Large intestine (tissue), 3 donors: Measurements from ENCODE around the gene TMEM187. TPM values are rescaled to one million over a fixed set of nuclear protein-coding genes. Genes with fewer than 3 reads are reported as not detected.

Experiments
- DNase-seq, 2 donors: peaks; one replicate each; pipeline versions ENCODE4 v3.0.0 to v3.0.0-alpha.2; 2013
- H3K27ac ChIP-seq: one replicate; pipeline ENCODE4 v1.5.1; 2013; ENCODE audit warnings: low read length
- H3K27me3 ChIP-seq: 2 replicates; pipeline ENCODE4 v1.6.1; 2013; ENCODE audit warnings: low read length; ENCODE audit not compliant: control insufficient read depth, insufficient read depth
- H3K36me3 ChIP-seq: 2 replicates; pipeline ENCODE4 v1.6.1; 2013; ENCODE audit warnings: low read length; ENCODE audit not compliant: control insufficient read depth, insufficient read depth
- H3K4me1 ChIP-seq: one replicate; pipeline ENCODE4 v1.6.1; 2013; ENCODE audit warnings: low read length; ENCODE audit not compliant: control insufficient read depth, insufficient read depth
- H3K4me3 ChIP-seq: one replicate; pipeline ENCODE4 v1.5.1; 2013; ENCODE audit warnings: low read length
- H3K9me3 ChIP-seq: one replicate; pipeline ENCODE4 v1.6.1; 2013; ENCODE audit warnings: mild to moderate bottlenecking, low read depth, low read length, moderate library complexity; ENCODE audit not compliant: control insufficient read depth
- WGBS: methylation state at CpG from one replicate; pipeline ENCODE4 v1.1.5; 2013; ENCODE audit warnings: low lambda C conversion rate; ENCODE audit not compliant: insufficient coverage; 5-methylcytosine and 5-hydroxymethylcytosine counted together
- polyA plus RNA-seq: library from polyadenylated mRNA; unstranded; fragments of 120-200 nt; gene quantifications from one replicate; pipeline ENCODE4 v1.2.1, GENCODE V29; 2013

TMEM187 gene
- polyA plus RNA-seq, 1 donor, result 4.9 TPM

DNA sequence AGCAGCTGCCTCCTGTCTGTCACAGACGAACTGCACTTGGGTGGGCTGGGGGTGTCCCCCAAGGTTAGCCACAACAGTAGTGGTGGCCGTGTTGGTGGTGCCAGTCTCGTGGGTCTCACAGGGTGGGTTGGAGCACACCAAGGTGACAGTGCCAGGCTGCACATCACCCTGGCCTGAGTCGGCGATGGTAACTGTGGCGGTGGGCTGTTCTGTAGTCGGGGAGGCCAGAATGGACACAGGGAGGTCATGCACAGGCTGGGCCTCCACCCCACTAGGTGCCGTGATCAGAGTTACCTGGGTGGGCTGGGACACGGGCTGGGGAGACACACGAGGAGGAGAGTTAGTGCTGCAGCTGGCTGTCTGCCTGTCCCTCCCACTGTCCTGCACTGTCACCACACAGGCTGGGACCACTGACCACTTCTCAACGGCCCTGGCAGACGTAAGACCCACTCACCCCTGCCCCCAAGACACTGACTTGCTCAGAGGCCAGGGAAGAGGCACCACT is 17.3 kb upstream of the TMEM187 start:
- Histone ChIP-seq H3K27ac (no peak overlapping the region), H3K36me3 (peaks cover 85% of the 10 kb centered on the region), H3K27me3 (no peaks in the 10 kb centered on the region), H3K4me1 (peaks cover 4% of the 10 kb centered on the region), H3K4me3 (no peak overlapping the region), H3K9me3 (no peaks in the 10 kb centered on the region)
- WGBS, result no CpG with 5 or more reads among the region's 12 CpGs
- DNase-seq, result no peak

DNA sequence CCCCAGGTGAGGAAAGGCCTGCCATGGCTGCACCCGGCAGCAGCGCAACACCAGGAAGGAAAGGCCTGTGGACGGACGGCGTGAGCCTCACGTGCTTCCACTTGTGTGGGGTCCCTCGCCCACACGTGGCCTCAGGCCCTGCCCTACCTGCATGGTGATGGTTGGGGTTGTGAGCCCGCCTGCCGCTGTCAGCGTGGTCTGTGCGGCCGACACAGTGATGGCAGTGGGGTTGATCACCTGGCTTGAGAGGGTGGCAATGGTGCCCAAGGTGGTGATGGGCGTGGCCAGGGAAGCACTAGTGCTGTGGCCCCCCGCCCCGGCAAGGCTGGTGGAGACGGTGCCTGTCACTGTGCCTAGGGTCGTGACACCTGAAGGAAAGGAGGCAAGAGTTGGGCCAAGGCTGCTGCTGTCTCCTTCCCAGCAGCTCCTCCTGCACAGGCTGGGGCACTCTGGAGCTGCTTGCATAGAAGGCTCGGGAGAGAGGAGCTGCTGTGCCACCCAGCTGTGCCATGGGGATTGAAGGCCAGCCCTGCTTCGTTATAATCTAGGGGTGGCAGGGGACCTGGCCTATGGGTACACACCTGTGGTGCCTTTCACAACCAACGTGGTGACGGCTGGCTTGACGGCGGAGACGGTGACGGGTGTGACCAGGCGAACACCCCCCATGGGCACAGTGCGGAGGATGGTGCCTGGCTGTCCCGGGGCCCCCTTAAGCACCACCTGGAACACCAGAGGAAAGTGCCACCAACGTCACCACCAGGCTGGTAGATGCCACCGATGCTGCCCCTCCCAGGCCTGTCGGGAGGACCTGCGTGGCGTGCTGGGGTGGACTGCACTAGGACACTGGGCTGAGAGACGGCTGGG is 16.3 kb upstream of the TMEM187 start:
- no CpG with 5 or more reads among the region's 35 CpGs for WGBS
- Histone ChIP-seq H3K36me3 (peaks cover 85% of the 10 kb centered on the region), H3K9me3 (no peaks in the 10 kb centered on the region), H3K27me3 (no peaks in the 10 kb centered on the region), H3K4me1 (peaks cover 4% of the 10 kb centered on the region), H3K27ac (no peak overlapping the region), H3K4me3 (no peak overlapping the region)
- no peak for DNase-seq

DNA sequence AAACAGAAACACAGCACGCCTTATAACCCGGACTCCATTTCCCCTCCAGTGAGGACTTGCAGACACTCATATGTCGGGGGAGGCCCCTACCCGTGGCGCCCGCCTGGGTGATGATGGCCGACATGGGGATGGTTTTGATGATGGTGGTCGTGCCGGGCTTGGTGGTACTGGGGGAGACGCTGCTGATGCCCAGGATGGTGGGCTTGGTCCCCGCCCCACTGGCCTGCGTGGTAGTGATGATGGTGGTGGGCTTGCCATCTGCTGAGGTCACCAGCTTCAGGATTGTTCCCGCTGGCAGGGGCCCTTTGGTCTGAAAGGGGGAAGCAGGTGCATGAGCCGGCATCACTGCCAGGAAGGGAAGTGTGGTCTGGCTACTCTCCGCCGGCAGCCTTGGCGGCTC is 15.3 kb upstream of the TMEM187 start:
- peaks cover 4% of the 10 kb centered on the region for H3K4me1 ChIP-seq
- no peaks in the 10 kb centered on the region for H3K9me3 ChIP-seq
- H3K27ac ChIP-seq, result no peak overlapping the region
- DNase-seq, result no peak
- peaks cover 85% of the 10 kb centered on the region for H3K36me3 ChIP-seq
- no CpG with 5 or more reads among the region's 17 CpGs for WGBS
- H3K4me3 ChIP-seq, result no peak overlapping the region
- no peaks in the 10 kb centered on the region for H3K27me3 ChIP-seq

GRCh38 chrX:153958605-153959004 is 13.9 kb upstream of the TMEM187 start:
- Histone ChIP-seq H3K27me3 (no peaks in the 10 kb centered on the region), H3K27ac (no peak overlapping the region), H3K4me1 (no peaks in the 10 kb centered on the region), H3K36me3 (peaks cover 86% of the 10 kb centered on the region), H3K9me3 (no peaks in the 10 kb centered on the region), H3K4me3 (no peak overlapping the region)
- WGBS, result no CpG with 5 or more reads among the region's 14 CpGs
- DNase-seq, result no peak

- peaks cover 89% of the 10 kb centered on the region for H3K36me3 ChIP-seq
- H3K9me3 ChIP-seq, result no peaks in the 10 kb centered on the region
- no peak overlapping the region for H3K4me3 ChIP-seq
- WGBS, result no CpG with 5 or more reads among the region's 15 CpGs
- H3K27me3 ChIP-seq, result no peaks in the 10 kb centered on the region
- no peak overlapping the region for H3K27ac ChIP-seq
- H3K4me1 ChIP-seq, result no peaks in the 10 kb centered on the region
- no peak for DNase-seq
Measured at GRCh38 chrX:153959649-153960048, 12.9 kb upstream of the TMEM187 start.

DNA sequence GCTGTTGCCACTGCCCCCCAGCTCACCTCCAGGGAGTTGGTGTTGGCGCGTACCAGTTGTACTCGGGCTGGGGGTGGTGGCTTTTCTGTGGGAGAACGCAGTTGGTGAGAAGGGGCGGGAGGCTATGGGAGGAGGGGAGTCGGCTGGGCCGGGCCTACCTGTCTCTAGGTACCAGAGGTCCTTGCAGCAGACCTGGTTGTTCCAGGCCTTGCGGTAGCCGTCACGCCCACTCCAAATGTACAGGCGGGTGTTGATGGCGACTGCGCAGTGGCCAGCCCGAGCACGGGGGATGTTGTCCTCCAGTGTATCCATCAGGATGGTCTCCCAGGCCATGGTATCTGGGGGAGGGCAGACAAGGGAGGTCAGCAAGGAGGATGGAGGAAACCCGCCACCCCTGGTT is 12.5 kb upstream of the TMEM187 start:
- Histone ChIP-seq H3K27me3 (no peaks in the 10 kb centered on the region), H3K4me1 (no peaks in the 10 kb centered on the region), H3K27ac (no peak overlapping the region), H3K36me3 (peaks cover 91% of the 10 kb centered on the region), H3K4me3 (no peak overlapping the region), H3K9me3 (no peaks in the 10 kb centered on the region)
- DNase-seq, result no peak
- WGBS, result no CpG with 5 or more reads among the region's 16 CpGs

DNA sequence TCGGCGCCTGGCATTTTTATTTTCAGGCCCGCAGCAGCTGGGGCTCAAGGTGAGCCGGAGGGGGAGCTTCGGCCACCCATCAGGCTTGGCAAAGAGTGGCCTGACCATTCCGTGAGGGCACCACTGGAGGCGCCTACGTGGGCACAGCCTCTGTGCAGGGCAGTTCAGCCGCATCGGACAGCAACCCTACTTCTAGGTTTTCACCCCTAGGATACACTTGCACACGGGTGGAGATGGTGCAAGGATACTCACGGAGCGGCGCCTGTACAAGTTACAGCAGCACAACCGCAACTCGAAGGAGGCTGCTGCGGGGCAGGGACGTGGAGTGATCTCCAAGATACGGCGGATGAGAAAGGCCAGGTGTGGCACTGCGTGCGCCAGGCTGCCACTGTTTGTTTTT is 11.8 kb upstream of the TMEM187 start:
- Histone ChIP-seq H3K9me3 (no peaks in the 10 kb centered on the region), H3K27ac (no peak overlapping the region), H3K27me3 (no peaks in the 10 kb centered on the region), H3K4me3 (no peak overlapping the region), H3K4me1 (no peaks in the 10 kb centered on the region), H3K36me3 (peaks cover 88% of the 10 kb centered on the region)
- no CpG with 5 or more reads among the region's 22 CpGs for WGBS
- no peak for DNase-seq

DNA sequence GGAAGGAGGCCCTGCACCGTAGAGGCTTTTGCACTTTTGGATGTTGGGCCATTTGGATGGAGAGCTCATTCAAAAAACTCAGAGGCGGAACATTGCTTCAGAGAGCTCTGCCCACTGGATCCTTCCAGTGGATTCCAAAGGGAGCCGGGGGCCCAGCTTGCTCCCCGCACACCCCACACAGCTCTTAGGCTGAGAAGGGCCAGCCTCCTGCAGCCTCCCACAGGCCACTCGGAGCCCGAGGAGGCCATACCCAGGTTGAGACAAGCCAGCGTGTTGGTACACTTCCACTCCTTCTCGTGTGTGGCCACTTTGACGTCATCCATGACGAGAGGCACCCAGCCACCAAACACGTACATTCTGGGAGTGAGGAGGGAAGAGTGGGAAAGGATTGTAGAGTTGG is 11.3 kb upstream of the TMEM187 start:
- Histone ChIP-seq H3K4me3 (no peak overlapping the region), H3K36me3 (peaks cover 83% of the 10 kb centered on the region), H3K9me3 (no peaks in the 10 kb centered on the region), H3K4me1 (no peaks in the 10 kb centered on the region), H3K27me3 (no peaks in the 10 kb centered on the region), H3K27ac (no peak overlapping the region)
- WGBS, result no CpG with 5 or more reads among the region's 11 CpGs
- no peak for DNase-seq

GRCh38 chrX:153963546-153963945 is 9.0 kb upstream of the TMEM187 start:
- Histone ChIP-seq H3K36me3 (peaks cover 70% of the 10 kb centered on the region), H3K4me3 (no peak overlapping the region), H3K4me1 (peaks cover 16% of the 10 kb centered on the region), H3K27me3 (no peaks in the 10 kb centered on the region), H3K9me3 (no peaks in the 10 kb centered on the region), H3K27ac (no peak overlapping the region)
- no peak for DNase-seq
- no CpG with 5 or more reads among the region's 12 CpGs for WGBS

DNA sequence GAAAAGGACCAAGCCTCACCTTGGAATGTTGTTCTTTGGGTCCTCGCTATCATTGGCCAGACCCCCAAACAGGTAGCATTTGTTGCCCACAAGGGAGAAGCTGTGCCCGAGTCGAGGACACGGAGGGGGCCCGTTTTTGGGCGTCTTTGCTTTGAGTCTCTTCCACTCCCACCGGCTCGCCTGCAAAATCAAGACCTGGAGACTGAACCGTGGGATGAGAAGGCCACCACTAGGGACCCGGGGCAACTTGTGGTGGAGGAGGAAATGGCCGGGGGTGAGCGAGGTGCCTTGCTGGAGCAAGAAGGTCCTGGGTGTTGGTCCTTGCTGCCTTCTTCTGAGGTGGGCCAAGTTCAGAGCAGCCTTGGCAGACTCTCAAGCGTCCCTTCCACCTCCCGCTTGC is 8.4 kb upstream of the TMEM187 start:
- H3K4me3 ChIP-seq, result no peak overlapping the region
- H3K27me3 ChIP-seq, result no peaks in the 10 kb centered on the region
- H3K4me1 ChIP-seq, result peaks cover 19% of the 10 kb centered on the region
- H3K9me3 ChIP-seq, result no peaks in the 10 kb centered on the region
- H3K27ac ChIP-seq, result no peak overlapping the region
- WGBS, result no CpG with 5 or more reads among the region's 14 CpGs
- no peak for DNase-seq
- H3K36me3 ChIP-seq, result peaks cover 64% of the 10 kb centered on the region

DNA sequence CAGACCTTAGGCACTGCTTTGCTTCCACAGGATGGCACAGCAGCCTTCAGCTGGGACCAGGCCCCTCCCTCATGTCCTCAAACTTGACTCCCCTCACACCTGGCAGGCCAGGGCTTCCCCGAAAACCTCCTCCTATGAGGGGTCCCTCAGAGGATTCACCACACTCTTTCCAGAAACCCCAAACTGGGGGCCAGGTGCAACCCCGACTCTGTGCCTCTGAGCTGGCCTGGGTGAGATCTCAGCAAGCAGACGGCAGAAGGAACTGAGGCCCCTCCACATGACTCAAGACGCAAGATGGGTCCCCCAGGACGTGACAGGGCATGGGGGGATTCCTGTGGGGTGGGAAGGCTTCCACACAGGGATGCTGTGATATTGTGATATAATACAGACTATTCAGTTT is 7.1 kb upstream of the TMEM187 start:
- H3K27ac ChIP-seq, result no peak overlapping the region
- H3K4me1 ChIP-seq, result peaks cover 23% of the 10 kb centered on the region

More for the DNA sequence above, 7.1 kb upstream of the TMEM187 start:
- no peaks in the 10 kb centered on the region for H3K27me3 ChIP-seq
- no peak for DNase-seq
- peaks cover 51% of the 10 kb centered on the region for H3K36me3 ChIP-seq
- no peak overlapping the region for H3K4me3 ChIP-seq
- no peaks in the 10 kb centered on the region for H3K9me3 ChIP-seq
- no CpG with 5 or more reads among the region's 5 CpGs for WGBS
